Measurements from ENCODE around the gene DHRS1.
"Not testable (repeated sequence)": the region's sequence is repeated elsewhere in the genome, so short reads cannot be mapped to it uniquely, and the experiment has no call there.

The DHRS1 gene

DNA sequence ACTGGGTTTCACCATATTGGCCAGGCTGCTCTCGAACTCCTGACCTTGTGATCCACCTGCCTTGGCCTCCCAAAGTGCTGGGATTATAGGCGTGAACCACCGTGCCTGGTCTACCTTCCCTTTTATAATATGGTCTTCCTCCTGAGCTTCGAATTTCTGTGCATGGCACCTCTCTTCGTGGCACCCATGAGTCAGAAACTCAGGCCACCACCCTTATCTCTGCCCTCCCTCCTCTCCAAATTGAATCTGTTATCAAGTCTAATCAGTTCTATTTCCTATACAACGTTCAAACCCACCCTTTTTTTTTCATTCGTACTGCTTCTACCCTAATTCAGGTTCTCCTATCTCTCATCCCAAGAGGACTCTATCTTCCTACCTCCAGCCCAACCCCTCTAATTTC, 52.2 kb downstream of the DHRS1 start:
- TF ChIP-seq, protein P1, sequence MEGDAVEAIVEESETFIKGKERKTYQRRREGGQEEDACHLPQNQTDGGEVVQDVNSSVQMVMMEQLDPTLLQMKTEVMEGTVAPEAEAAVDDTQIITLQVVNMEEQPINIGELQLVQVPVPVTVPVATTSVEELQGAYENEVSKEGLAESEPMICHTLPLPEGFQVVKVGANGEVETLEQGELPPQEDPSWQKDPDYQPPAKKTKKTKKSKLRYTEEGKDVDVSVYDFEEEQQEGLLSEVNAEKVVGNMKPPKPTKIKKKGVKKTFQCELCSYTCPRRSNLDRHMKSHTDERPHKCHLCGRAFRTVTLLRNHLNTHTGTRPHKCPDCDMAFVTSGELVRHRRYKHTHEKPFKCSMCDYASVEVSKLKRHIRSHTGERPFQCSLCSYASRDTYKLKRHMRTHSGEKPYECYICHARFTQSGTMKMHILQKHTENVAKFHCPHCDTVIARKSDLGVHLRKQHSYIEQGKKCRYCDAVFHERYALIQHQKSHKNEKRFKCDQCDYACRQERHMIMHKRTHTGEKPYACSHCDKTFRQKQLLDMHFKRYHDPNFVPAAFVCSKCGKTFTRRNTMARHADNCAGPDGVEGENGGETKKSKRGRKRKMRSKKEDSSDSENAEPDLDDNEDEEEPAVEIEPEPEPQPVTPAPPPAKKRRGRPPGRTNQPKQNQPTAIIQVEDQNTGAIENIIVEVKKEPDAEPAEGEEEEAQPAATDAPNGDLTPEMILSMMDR (IDR thresholded peaks at IDR 0.05; ENCODE audit: poor library complexity, severe bottlenecking) = no peak
- Histone ChIP-seq H3K9me3 (ENCODE audit: severe bottlenecking) (no peaks in the 10 kb centered on the region), H3K27ac (ENCODE audit: poor library complexity, severe bottlenecking) (no peak overlapping the region), H3K4me3 (ENCODE audit: severe bottlenecking) (no peak overlapping the region), H3K27me3 (ENCODE audit: insufficient read depth, poor library complexity, severe bottlenecking) (no peaks in the 10 kb centered on the region), H3K4me1 (ENCODE audit: insufficient read depth, poor library complexity, severe bottlenecking) (peaks cover 7% of the 10 kb centered on the region), H3K36me3 (ENCODE audit: low read depth) (peaks cover 10% of the 10 kb centered on the region; the same call in 1 of the 2 replicates)
- DNase-seq (ENCODE audit: low spot score) = no peak
- ATAC-seq (ENCODE audit: low read depth) = no peak

DNA sequence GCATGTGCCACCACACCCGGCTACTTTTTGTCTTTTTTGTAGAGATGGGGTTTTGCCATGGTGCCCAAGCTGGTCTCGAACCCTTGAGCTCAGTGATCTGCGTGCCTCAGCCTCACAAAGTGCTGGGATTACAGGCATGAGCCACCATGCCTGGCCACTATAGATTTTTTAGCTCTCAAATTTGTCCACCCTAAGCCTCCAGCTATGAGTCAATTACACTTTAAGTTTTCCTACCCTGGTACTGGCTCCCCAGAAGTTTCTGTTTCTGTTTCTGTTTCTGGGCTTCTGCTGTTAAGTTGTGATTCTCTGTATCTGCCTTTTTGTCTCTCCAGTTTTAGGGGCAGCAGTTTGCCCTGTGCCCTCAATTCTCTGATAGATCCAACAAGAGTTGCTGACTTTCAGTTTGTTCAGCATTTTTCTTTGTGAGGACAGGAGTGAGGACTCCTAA, 52.8 kb downstream of the DHRS1 start:
- H3K4me3 ChIP-seq (ENCODE audit: severe bottlenecking) = no peak overlapping the region
- H3K4me1 ChIP-seq (ENCODE audit: insufficient read depth, poor library complexity, severe bottlenecking) = peaks cover 7% of the 10 kb centered on the region
- DNase-seq (ENCODE audit: low spot score) = no peak
- H3K27ac ChIP-seq (ENCODE audit: poor library complexity, severe bottlenecking) = no peak overlapping the region
- no peak for ATAC-seq (ENCODE audit: low read depth)
- TF ChIP-seq, protein P1 (IDR thresholded peaks at IDR 0.05; ENCODE audit: poor library complexity, severe bottlenecking) = no peak
- no peaks in the 10 kb centered on the region for H3K9me3 ChIP-seq (ENCODE audit: severe bottlenecking)
- peaks cover 8% of the 10 kb centered on the region; the same call in 1 of the 2 replicates for H3K36me3 ChIP-seq (ENCODE audit: low read depth)
- no peaks in the 10 kb centered on the region for H3K27me3 ChIP-seq (ENCODE audit: insufficient read depth, poor library complexity, severe bottlenecking)

DNA sequence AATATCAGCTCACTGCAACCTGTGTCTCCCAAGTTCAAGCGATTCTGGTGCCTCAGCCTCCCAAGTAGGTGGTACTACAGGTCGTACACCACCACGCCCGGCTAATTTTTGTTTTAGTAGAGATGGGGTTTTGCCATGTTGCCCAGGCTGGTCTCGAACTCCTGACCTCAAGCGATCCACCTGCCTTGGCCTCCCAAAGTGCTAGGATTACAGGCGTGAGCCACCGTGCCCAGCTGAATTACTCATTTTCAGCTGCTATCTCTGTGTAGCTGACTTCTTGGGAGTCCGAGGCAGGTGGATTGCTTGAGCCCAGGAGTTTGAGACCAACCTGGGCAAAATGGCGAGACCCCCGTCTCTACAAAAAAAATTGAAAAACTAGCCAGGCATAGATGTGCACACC, 54.2 kb downstream of the DHRS1 start:
- Histone ChIP-seq H3K4me1 (ENCODE audit: insufficient read depth, poor library complexity, severe bottlenecking) (peaks cover 13% of the 10 kb centered on the region), H3K36me3 (ENCODE audit: low read depth) (peaks cover 12% of the 10 kb centered on the region)
- not testable (repeated sequence) for ATAC-seq (ENCODE audit: low read depth); H3K27me3 ChIP-seq (ENCODE audit: insufficient read depth, poor library complexity, severe bottlenecking); H3K27ac ChIP-seq (ENCODE audit: poor library complexity, severe bottlenecking); H3K4me3 ChIP-seq (ENCODE audit: severe bottlenecking); H3K9me3 ChIP-seq (ENCODE audit: severe bottlenecking); DNase-seq (ENCODE audit: low spot score)

DNA sequence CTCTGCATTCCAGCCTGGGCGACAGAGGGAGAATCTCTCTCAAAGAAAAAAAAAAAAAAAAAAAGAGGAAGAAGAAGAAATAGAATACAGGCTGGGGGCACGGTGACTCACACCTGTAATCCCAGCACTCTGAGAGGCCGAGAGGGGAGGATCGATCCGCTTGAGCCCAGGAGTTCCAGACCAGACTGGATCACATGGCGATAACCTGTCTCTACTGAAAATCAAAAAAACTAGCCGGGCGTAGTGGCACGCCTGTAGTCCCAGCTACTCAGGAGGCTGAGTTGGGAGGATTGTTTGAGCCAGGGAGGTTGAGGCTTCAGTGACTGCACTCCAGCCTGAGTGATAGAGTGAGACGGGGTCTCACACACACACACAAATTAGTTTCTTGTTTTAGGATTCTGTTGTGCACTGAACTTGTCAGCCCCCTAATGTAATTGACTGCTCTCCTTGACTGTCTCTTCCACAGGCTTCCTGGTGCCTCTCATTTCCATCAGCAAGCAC, 56.2 kb downstream of the DHRS1 start:
- H3K27me3 ChIP-seq (ENCODE audit: insufficient read depth, poor library complexity, severe bottlenecking) = no peaks in the 10 kb centered on the region
- peaks cover 32% of the 10 kb centered on the region for H3K36me3 ChIP-seq (ENCODE audit: low read depth)
- no peak for ATAC-seq (ENCODE audit: low read depth)
- H3K4me1 ChIP-seq (ENCODE audit: insufficient read depth, poor library complexity, severe bottlenecking) = peaks cover 18% of the 10 kb centered on the region
- DNase-seq (ENCODE audit: low spot score) = no peak
- peak overlapping the region; percentile 51 for H3K4me3 ChIP-seq (ENCODE audit: severe bottlenecking)
- H3K9me3 ChIP-seq (ENCODE audit: severe bottlenecking) = no peaks in the 10 kb centered on the region
- H3K27ac ChIP-seq (ENCODE audit: poor library complexity, severe bottlenecking) = peak overlapping the region; percentile 84
- TF ChIP-seq, protein P1 (IDR thresholded peaks at IDR 0.05; ENCODE audit: poor library complexity, severe bottlenecking) = no peak

DNA sequence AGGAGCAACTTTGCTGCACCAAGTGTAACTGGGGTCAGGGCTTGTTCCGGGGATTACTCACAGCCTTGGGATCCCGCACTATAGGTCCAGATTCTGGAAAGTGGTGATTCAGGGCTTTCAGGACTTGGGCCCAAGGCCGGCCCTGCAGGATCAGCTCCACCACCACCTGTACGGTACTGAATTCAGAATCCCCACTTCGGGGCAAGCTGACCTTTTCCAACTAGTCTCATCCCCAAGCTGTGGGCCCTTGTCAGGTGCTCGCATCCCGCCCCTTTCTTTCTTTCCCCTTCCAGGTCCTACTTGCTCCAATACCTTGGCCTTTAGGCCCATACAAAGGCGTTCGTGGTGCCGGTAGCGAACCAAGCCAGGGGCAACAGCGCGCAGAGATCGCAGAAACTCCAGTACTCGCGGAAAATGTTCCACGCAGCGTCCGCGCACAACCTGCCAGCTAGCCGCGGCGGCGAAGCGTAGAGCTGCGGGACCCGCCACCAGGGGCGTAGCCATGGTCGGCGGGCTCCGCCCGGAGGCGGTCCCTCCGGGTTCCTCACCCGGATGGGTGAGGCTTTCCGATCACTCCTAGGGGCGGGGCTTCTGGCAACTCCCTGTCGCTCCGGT, 57.6 kb downstream of the DHRS1 start:
- peaks cover 23% of the 10 kb centered on the region for H3K4me1 ChIP-seq (ENCODE audit: insufficient read depth, poor library complexity, severe bottlenecking)
- no peaks in the 10 kb centered on the region for H3K9me3 ChIP-seq (ENCODE audit: severe bottlenecking)
- peak; percentile 99 for DNase-seq (ENCODE audit: low spot score)
- H3K4me3 ChIP-seq (ENCODE audit: severe bottlenecking) = peak overlapping the region; percentile 51
- TF ChIP-seq, protein P1 (IDR thresholded peaks at IDR 0.05; ENCODE audit: poor library complexity, severe bottlenecking) = no peak
- ATAC-seq (ENCODE audit: low read depth) = peak; percentile 83
- H3K36me3 ChIP-seq (ENCODE audit: low read depth) = peaks cover 46% of the 10 kb centered on the region
- no peaks in the 10 kb centered on the region for H3K27me3 ChIP-seq (ENCODE audit: insufficient read depth, poor library complexity, severe bottlenecking)
- H3K27ac ChIP-seq (ENCODE audit: poor library complexity, severe bottlenecking) = peak overlapping the region; percentile 84

All from RWPE2 (cell line).